GM19467 (cell line): Measurements from ENCODE around the gene UBE2V1.
"Not testable (repeated sequence)": the region's sequence is repeated elsewhere in the genome, so short reads cannot be mapped to it uniquely, and the experiment has no call there.

Source experiments
- ATAC-seq: cut with Tn5 transposase; IDR thresholded peaks from one replicate; pipeline ENCODE4 v1.9.1; 2021; ENCODE audit warnings: mild to moderate bottlenecking, moderate library complexity; ENCODE audit not compliant: unreplicated experiment

UBE2V1 gene

DNA sequence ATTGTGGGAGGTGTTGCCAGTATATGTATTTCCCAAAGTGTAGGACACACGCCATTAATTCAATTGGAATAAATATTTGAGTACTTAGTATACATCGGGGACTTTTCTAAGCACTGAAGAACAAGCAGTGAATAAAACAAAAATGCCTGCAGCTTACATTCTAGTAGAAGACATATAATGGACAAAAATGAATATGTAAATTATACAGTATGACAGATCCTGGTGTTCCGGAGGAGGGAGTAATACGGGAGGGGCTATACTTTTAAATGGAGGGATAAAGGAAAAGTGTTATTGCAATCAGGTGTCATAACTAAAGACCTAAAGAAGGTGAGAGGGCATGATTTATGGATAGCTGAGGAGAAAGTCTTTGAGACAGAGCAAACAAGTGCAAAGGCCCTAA, 15.1 kb downstream of the UBE2V1 start:
- ATAC-seq: no peak

DNA sequence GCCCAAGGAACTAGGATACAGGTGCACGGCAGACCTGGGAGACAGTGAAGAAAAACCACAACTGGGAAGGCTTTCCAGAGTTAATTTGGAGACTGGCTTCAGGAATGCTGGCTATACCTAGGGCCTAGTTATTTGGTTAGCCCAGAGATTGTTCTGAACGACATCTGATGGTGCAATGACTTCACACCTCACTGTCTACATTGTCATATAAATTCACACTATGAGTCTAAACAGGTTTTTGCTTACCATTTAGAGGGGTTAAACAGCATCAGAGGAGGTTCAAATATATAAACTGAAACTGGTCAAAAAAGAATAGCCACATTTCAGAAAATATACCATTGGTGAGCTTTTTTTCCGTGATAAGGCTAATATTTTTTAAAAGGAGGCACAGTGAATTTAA, 16.7 kb downstream of the UBE2V1 start:
- no peak for ATAC-seq

DNA sequence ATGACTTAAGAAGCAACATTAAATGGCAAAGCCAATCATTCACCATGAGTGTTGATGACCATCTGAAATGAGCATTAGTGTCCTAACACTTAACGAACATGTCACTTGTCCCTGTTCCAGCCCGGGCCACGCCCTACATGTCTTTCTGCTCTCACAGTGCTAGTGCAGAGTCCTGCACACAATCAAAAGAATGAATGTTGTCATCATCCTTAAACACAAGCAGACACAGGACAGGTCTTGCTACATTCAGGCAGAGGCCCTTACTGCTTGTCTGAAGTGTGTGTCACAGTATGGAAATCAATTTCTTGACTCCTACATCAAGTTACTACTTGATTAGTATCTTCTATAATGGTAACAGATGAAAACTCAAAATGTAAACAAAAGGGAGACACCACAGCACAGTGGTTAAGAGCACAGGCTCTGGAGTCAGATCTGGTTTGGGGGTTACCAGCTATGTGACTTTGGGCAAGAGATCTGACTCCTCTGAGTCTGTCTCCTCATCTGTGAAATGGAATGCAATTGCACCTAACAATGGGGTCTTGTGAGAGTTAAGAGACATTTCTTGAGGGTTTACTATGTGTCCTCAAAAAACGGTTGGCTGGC, 17.4 kb downstream of the UBE2V1 start:
- ATAC-seq: no peak

DNA sequence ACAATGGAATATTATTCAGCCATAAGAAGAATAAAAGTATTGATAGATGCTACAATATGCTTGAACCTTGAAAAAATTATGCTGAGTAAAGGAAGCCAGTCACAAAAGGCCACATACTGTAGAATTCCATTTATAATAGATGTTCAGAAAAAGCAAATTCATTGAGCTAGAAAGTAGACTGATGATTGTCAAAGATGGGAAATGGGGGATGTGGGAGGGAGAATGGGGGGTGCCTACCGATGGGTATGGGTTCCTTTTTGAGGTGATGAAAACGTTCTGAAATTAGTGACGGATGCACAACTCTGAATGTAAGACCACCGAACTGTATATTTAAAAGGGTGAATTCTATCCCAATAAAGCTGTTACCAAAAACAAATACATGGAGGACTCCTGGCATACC, 18.4 kb downstream of the UBE2V1 start:
- ATAC-seq: no peak

DNA sequence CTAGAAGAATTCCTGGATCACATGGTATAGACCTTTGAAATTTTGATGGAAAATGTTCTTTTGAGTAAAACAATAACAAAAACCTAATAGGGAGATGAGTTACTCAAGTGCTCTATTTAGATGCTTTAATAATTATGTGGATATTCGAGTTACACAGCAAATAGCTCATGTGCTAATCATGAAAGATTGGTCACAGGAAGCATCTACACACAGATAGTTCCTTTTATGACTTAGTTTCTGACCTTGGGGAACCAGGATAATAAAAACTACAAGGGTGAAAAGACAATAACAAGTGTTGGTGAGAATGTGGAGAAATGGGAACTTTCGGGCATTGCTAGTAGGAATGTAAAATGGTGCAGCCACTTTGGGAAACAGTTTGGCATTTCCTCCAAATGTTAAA, 19.7 kb downstream of the UBE2V1 start:
- no peak for ATAC-seq

DNA sequence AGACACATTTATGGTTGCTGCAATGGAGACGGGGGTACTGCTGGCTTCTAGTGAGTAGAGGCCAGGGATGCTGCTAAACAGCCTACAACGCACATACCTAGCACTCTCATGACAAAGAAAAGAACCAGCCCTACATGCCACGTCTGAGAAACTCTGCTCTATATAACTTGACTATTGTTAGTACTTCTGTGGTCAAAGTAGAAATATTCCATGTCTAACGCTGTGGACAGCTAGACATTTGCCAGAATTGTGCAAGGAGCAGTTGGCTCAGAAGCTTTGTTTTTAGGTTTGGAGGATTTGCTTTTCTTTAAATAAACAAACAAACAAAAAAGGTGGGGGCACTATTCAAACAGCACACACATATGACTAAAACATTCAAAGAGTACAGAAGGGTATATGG, 20.5 kb downstream of the UBE2V1 start:
- no peak for ATAC-seq

DNA sequence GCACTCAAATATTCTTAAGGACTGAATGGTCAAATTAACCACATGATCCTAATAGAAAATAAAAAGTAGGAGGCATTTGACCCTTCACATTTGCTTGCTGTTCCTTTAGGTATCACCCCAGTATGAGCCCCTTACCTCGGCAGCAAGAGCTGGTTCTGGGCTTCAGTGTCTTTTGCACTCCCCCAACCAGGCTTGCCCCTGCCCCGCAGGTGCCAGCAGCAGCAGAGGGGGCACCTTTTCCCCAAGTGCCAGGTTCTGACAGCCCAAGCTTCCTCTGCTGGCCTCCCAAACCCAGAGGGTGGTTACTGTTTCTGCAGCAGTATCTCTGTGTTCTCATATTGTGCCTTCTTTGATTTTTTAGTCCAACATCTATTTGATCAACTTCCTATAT, 23.2 kb downstream of the UBE2V1 start:
- ATAC-seq: no peak

DNA sequence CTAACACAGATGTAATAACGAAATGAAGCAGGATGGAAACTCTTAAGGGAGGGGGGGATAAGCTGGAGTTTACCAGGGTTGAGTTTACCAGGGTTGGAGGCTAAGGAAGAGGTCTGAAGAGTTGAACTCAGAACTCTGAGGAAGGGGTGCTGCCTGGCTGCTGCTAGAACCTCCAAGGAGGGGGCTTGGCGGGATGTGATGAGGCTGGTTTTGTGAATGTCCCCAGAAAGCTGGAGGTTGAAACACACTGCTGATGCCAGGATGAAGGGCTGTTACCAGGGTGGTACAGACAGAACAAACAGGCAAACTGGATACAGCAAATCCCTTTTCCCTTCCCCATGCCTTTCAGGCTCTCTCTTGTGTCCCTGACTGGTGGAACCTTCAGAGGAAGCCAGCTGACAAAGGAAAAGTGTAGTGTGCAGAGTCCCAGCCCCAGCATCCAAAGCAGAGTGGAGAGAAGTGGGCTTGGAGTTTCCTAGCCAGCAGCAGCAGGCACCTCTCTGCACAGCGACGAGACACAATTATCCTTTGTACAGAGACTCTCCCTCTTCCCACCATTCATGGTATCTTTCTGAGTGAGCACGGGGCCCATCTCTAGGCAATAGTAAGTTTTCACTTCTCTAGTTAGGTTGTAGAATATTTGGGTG, 23.7 kb downstream of the UBE2V1 start:
- ATAC-seq: no peak

DNA sequence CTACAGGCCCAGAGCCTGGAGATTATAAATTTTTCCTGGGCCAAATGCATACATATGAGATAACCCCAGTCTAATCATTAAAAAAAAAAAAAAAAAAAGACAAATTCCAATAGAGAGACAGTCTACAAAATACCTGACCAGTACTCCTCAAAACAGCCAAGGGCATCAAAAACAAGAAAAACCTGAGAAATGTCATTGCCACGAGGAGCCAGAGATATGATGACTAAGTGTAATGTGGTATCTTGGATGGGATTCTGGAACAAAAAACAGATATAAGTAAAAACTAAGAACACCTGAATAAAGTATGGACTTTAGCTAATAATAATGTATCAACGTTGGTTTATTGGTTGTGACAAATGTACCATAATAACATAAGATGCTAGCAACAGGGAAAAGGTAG, 24.9 kb downstream of the UBE2V1 start:
- ATAC-seq: no peak

DNA sequence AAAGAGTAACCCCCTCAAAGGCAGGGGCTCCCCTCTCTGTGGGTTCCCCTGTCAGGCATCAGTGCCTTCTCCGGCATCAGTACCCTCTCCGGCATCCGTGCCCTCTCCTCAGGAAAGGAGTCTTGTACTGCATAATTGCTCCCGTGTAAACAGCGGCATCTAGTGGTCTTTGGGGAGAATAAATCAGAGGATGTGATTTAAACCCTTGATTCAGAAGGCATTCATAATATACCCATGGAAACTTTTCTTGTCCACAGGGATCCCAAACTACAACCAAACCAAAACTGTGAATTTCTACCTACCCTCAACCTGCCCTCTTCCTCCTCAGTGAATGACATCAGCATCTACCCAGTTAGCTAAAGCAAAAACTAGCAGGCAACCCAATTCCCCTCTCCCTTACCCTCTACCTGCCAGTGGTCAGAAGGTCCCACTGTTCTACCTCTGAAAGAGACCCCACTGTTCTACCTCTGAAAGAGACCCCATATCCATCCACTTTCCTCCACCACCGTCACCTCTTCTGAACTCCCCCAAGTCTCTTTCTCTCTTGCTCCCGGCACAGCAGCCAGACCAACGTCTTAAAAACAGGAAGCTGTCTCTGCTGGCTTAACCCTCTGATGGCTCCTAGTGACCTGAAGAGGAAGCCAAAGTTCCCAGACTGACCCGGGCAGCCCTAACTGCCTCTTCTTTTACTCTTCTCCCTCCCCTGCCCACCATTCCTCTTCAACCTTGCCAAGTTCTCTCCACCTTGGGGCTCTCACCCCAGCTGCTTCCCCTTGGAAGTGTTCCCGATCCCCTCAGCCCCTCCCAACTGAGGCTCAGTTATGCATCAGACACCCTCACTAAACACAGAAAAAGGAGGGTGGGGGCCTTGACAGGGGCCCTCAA, 27.2 kb downstream of the UBE2V1 start:
- ATAC-seq: no peak

DNA sequence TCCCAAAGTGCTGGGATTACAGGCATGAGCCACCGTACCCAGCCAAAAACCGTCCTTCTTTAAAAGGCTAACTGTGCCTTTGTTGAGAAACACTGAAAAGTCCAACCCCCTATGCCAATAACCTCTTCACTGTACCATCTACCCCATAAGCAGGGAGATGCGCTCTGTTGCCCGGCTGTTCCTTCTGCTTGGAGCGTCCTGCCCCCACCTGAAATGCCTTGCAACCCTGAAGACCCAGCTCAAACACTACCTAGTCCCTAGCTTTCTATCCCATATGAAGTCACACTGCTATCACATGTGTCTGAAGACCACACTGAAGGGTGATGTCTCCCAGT, 27.8 kb downstream of the UBE2V1 start:
- no peak for ATAC-seq

DNA sequence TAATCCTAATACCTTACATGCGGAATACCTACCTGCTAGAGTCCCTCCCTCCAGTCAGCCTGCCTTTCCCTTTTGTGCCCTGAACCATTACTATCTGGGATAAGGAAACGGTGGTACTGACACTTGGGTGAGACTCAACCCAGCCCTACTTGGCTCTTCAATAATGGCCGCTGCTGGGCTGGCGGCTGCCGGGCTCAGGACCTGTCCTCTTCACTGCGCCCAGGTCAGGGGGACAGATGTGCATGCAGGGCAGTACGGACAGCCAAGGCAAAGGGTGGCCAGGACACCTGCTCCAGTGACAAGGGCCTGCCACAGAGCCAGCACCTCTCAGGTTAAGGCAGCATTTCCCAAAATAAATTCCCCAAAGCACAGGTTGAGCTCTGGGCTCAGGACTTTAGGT, 29.9 kb downstream of the UBE2V1 start:
- ATAC-seq: no peak

DNA sequence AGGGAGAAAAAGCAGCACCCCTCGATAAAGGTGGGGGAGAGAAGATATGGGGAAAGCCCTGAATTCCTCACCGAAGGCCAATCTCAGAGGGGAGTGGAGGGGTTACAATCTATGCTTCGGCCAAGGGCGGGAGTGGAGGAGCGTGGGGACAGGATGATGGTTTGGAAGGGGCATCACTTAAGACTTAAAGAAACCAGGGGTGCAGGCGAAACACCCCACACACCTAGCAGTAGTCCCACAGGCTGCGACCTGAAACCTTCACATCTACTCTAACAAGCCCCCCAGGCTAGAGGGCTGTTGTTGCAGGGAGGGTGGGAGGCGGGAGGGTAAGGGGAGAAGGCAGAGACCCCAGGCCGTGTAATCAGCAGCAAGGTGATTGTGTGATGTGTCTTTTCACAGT, 30.9 kb downstream of the UBE2V1 start:
- ATAC-seq: not testable (repeated sequence)

DNA sequence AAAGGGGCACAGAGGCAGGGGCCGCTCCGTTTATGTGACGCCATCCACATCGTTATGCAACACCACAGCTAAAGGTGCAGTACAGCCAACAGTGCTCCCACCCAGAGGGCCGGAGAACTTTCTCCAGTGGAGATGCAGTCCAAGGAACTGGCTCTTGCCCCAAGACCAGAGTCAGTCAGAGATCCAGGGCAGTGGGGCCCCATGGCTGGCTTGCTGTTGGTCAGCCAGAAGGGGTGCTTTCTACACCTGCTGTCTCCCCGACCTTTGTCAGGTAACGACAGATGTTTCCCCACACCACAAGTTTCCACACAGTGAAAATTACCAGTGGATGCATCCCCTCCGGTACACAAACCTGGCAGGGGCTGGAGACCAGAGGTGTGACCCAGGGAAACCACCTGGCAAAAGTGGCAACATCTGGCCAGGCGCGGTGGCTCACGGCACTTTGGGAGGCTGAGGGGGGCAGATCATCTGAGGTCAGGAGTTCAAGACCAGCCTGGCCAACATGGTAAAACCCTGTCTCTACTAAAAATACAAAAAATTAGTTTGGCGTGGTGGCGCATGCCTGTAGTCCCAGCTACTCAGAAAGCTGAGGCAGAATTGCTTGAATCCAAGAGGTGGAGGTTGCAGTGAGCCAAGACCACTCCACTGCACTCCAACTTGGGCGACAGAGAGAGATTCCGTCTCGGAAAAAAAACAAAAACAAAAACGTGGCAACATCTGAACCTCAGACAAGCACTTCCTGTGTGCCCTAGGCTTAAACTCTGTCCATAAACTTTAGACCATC, 34.9 kb downstream of the UBE2V1 start:
- no peak for ATAC-seq

DNA sequence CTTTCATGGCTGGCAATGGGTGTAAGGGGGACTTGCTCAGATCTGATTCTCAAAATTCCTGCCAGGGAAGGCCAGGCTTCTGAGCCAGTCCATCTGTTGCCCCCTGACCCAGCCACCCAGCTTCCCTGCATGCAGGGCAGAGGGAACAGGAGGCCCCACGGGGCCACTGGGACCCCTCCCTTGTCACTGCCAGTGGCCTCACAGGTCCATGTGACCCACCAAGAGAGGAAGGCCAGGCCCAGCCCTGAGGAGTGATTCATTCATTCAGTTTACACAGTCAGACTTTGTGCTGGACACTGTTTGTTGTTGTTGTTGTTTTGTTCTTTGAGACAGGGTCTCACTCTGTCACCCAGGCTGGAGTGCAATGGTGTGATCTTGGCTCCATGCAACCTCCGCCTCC, 39.5 kb downstream of the UBE2V1 start:
- no peak for ATAC-seq

DNA sequence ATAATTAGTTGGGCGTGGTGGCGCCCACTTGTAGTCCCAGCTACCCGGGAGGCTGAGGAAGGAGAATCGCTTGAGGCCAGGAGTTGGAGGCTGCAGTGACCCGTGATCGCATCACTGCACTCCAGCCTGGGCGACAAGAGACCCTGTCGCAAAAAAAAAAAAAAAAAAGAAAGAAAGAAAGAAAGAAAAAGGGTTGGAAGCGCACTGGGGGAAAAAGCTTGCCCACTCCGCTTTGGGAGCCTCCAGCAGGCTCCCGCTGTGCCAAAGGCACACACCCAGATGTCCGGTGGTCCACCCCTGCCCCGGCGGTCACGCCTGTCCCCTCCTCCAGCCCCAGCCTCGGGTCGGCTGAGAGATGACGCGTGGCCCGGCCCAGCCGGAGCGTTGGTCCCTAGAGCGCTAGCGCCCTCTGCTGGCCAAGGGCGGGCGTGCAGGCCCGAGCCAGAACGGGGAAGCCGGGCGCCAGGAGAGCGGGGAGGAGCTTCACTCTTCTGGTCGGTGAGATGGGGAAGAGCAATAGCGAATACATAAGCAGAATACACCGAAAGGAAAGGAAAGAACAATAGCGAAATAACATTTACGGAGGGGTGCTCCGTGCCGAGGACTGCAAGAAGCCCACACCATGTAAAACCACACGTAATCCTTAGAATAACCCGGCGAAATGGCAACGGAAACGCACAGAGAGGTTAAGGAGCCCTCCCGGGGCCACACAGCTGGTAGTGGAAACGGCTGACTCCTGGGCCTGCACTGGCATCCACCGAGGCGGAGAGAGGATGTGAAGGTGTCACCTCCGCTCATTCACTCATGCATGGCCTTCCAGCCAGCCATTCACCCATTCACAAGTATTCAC, 41.7 kb downstream of the UBE2V1 start:
- peak; percentile 91 for ATAC-seq

DNA sequence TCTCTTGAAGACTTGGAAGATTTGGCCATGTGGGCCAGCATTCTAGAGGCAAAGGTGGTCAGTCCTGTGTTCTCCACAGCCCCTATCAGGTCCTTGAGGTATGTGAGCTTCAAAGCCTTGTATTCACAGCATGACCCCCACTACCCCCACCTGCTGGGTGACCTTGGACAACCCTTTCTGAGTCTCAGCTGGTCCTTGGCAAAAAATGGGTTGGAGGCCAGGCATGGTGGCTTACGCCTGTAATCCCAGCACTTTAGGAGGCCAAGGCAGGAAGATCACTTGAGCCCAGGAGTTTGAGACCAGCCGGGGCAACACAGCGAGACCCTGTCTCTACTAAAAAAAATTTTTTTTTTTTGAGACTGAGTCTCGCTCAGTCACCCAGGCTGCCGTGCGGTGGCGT, 42.6 kb downstream of the UBE2V1 start:
- no peak for ATAC-seq

DNA sequence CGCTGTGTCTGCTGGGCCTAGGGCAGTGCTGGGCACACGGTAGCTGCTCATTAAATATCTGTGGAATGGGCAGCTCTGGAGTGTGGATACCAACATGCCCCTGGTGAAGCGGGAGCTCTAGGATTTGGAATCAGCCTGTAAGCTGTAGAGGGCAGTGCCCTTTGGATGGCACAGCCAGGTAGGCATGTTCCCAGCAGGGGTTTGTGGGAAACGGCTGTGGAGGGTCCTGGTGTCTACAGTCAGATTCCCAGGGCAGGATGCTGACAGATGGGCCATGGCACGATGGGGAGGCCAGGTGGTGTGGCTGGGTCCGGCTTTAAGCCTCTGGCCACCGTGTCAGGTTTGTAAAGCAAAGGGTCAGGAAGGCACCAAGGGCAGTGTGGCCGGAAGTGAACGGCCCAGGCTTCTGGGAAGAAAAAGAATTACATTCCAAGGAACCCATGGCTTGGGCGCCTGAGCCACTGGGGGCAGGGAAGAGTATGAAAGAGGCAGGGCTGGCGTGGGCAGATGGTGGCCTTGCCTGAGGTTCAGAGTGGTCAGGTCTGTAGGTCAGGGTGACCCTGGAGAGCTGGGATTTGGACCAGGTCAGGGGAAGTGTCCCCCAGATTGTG, 44.8 kb downstream of the UBE2V1 start:
- ATAC-seq: no peak

DNA sequence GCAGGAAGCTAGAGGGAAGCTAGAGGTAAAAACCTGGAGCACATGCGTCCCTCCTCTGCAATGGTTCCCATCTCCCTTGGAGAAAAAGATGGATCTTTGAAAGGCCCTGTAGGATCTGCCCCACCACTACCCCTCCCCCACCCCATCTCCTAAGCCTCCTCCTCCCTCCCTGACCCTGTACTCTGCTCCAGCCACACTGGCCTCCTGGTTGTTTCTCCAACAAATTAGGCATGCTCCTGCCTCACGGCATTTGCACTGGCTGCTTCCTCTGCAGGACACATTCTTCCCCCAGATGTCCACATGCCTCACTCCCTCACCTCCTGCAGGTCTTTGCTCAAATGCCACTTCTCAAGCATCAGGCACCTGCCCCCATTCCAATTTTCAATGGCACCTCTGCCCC, 45.5 kb downstream of the UBE2V1 start:
- no peak for ATAC-seq

DNA sequence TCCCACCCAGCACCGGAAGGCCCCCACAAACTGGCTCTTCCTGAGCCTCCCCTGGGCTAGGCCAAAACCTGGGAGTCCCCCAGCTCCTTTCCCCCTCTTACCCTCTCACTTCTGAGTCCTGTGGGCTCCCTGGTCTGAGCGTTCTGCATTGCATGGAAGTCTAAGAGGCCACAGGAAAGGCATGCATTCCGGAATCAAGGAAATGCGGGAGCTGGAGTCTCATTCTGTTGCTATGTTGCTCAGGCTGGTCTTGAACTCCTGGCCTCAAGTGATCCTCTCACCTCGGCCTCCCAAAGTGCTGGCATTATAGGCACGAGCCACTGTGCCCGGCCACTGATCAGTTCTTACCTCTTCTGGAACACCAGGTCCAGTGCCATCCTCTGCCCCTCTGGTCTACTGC, 45.9 kb downstream of the UBE2V1 start:
- ATAC-seq: no peak
